ENCODE data around the gene PRDM16. TPM values are rescaled to one million over a fixed set of nuclear protein-coding genes. Genes with fewer than 3 reads are reported as not detected.

PRDM16 gene
- polyA plus RNA-seq, 1 donor from 2014 or later: not detected

- Mint-ChIP-seq H3K4me3 (no peak overlapping the region), H3K36me3 (no peaks in the 10 kb centered on the region), H3K9me3 (no peaks in the 10 kb centered on the region), H3K27ac (no peak overlapping the region), H3K4me1 (no peaks in the 10 kb centered on the region), H3K27me3 (peaks cover 23% of the 10 kb centered on the region)
Observed at GRCh38 chr1:3187415-3188149, 118.6 kb downstream of the PRDM16 start.

DNA sequence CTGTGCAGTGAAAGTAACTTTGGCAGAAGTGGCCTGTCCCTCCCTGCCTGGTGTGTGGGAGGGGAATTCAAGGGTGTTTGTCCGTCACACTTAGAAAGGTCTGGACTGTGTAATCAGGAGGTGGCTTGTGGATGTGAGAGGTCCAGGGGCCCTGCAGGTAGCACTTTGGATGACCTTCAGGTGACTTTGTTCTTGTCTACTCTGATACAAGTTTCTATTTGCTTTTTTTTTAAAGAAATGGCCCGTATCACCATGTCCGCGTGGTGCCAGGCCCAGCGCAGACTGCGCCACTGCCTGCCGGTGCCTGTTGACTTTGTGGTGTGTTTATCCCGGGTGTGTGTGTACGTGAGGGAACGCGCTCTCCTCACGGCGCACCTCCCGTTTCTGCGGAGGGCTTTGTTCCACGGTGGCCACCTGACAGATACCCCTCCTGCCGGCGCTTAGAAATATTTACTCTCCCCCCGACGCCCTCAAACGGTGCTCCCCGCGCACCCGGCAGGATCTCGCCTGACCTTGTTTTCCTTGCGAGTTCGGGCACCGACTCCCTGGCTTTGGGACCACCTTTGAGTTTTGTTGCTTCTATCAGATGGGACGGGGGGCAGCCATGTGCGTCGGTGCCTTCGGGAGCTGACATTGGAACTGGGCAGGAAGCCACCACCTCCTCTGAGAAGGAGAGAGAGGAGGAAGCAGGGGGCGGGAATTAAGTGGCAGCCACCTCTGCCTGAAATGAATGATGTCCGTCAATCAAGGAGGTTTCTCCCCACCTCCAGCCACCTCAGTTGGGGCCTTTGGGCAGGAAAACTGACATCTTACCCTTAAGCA is 119.4 kb downstream of the PRDM16 start:
- Mint-ChIP-seq H3K27me3 (peaks cover 23% of the 10 kb centered on the region), H3K9me3 (no peaks in the 10 kb centered on the region), H3K4me1 (peaks cover 0 to 2% (median 0%) of the 10 kb centered on the region in 3 donors), H3K36me3 (no peaks in the 10 kb centered on the region), H3K4me3 (no peak overlapping the region), H3K27ac (peak overlapping the region in 1 of 3 donors; percentile 83)

GRCh38 chr1:3190256-3191041 is 121.4 kb downstream of the PRDM16 start:
- H3K9me3 Mint-ChIP-seq: no peaks in the 10 kb centered on the region
- H3K36me3 Mint-ChIP-seq: no peaks in the 10 kb centered on the region
- peaks cover 18% of the 10 kb centered on the region for H3K27me3 Mint-ChIP-seq
- H3K4me1 Mint-ChIP-seq: peaks cover 0 to 2% (median 0%) of the 10 kb centered on the region in 3 donors
- H3K4me3 Mint-ChIP-seq: no peak overlapping the region
- H3K27ac Mint-ChIP-seq: no peak overlapping the region

- Mint-ChIP-seq H3K4me3 (no peak overlapping the region), H3K9me3 (no peaks in the 10 kb centered on the region), H3K4me1 (peaks cover 0 to 2% (median 0%) of the 10 kb centered on the region in 3 donors), H3K27ac (no peak overlapping the region), H3K36me3 (no peaks in the 10 kb centered on the region), H3K27me3 (peaks cover 12% of the 10 kb centered on the region)
Observed at GRCh38 chr1:3192361-3192760, 123.4 kb downstream of the PRDM16 start.

DNA sequence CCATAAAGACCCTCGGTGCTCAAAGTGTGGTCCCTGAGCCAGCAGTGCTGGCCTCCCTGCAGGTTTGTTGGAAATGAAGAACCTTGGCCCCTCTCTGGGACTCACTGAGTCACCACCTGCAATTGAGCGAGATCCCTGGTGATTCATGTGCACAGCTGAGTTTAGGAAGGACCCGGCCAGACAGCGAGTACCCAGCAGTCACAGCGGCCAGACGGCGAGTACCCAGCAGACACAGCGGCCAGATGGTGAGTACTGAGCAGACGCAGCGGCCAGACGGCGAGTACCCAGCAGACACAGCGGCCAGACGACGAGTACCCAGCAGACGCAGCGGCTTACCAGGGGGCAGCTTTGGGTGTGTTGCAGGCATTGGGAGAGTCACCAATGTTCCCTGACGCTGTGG is 123.8 kb downstream of the PRDM16 start:
- Mint-ChIP-seq H3K4me3 (no peak overlapping the region), H3K27me3 (peaks cover 10% of the 10 kb centered on the region), H3K9me3 (no peaks in the 10 kb centered on the region), H3K4me1 (peaks cover 0 to 2% (median 0%) of the 10 kb centered on the region in 3 donors), H3K36me3 (no peaks in the 10 kb centered on the region), H3K27ac (no peak overlapping the region)

GRCh38 chr1:3193811-3194210 is 124.8 kb downstream of the PRDM16 start:
- Mint-ChIP-seq H3K4me1 (peaks cover 0 to 2% (median 0%) of the 10 kb centered on the region in 3 donors), H3K27me3 (peaks cover 7% of the 10 kb centered on the region), H3K27ac (no peak overlapping the region), H3K36me3 (no peaks in the 10 kb centered on the region), H3K4me3 (no peak overlapping the region), H3K9me3 (no peaks in the 10 kb centered on the region)

DNA sequence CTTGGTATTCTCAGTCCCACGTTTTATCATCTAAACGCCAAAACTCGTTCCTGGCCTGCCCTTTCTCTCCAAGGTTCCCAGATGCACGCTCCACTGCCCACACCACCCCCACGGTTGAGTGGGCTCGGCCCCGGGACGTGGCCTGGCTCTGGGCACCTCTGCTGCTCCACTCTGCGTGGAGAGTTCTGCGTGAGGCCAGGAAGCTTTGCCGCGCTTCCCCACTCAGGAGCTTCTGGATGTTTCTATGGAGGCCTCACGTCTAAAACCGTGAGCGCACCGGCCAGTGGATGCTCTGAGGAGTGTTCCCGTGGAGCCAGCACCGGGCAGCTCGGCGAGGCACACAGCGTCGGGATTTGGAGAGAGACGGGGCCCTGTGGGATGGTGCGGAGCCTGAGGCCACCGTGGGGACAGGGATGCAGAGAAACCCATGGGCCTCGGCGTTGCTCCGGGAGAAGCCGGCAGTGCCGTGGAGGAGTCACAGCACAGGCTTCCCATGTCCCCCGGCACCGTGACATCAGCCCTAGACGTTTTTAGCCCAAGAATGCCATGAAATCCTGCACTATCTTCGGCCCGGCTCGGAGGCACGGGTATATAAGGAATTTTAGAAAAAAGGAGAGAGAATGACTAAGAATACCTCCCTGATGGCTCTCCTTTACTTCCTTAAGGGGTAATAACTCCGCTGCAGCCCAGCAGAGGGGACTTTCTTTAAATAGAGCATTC is 125.9 kb downstream of the PRDM16 start:
- Mint-ChIP-seq H3K36me3 (no peaks in the 10 kb centered on the region), H3K9me3 (no peaks in the 10 kb centered on the region), H3K27me3 (peaks cover 4% of the 10 kb centered on the region), H3K4me1 (peaks cover 0 to 2% (median 0%) of the 10 kb centered on the region in 3 donors), H3K4me3 (no peak overlapping the region), H3K27ac (peak overlapping the region in 1 of 3 donors; percentile 57)

- peaks cover 0 to 2% (median 0%) of the 10 kb centered on the region in 3 donors for H3K4me1 Mint-ChIP-seq
- H3K27ac Mint-ChIP-seq: no peak overlapping the region
- no peak overlapping the region for H3K4me3 Mint-ChIP-seq
- peaks cover 4% of the 10 kb centered on the region for H3K27me3 Mint-ChIP-seq
- H3K36me3 Mint-ChIP-seq: no peaks in the 10 kb centered on the region
- no peaks in the 10 kb centered on the region for H3K9me3 Mint-ChIP-seq
Observed at GRCh38 chr1:3195480-3195815, 126.4 kb downstream of the PRDM16 start.

- H3K27ac Mint-ChIP-seq: no peak overlapping the region
- peaks cover 4% of the 10 kb centered on the region for H3K27me3 Mint-ChIP-seq
- H3K36me3 Mint-ChIP-seq: no peaks in the 10 kb centered on the region
- H3K9me3 Mint-ChIP-seq: no peaks in the 10 kb centered on the region
- H3K4me1 Mint-ChIP-seq: peaks cover 0 to 2% (median 0%) of the 10 kb centered on the region in 3 donors
- no peak overlapping the region for H3K4me3 Mint-ChIP-seq
Observed at GRCh38 chr1:3195966-3196515, 127.0 kb downstream of the PRDM16 start.

- H3K9me3 Mint-ChIP-seq: no peaks in the 10 kb centered on the region
- H3K27me3 Mint-ChIP-seq: no peaks in the 10 kb centered on the region
- peaks cover 0 to 2% (median 0%) of the 10 kb centered on the region in 3 donors for H3K4me1 Mint-ChIP-seq
- H3K36me3 Mint-ChIP-seq: no peaks in the 10 kb centered on the region
- H3K4me3 Mint-ChIP-seq: no peak overlapping the region
- no peak overlapping the region for H3K27ac Mint-ChIP-seq
Observed at GRCh38 chr1:3196577-3197245, 127.7 kb downstream of the PRDM16 start.

- Mint-ChIP-seq H3K4me3 (no peak overlapping the region), H3K36me3 (no peaks in the 10 kb centered on the region), H3K27ac (no peak overlapping the region), H3K4me1 (peaks cover 0 to under 1% (median 0%) of the 10 kb centered on the region in 3 donors), H3K27me3 (no peaks in the 10 kb centered on the region), H3K9me3 (no peaks in the 10 kb centered on the region)
Observed at GRCh38 chr1:3197781-3198316, 128.8 kb downstream of the PRDM16 start.

GRCh38 chr1:3198371-3199271 is 129.6 kb downstream of the PRDM16 start:
- H3K27ac Mint-ChIP-seq: no peak overlapping the region
- H3K4me3 Mint-ChIP-seq: no peak overlapping the region
- no peaks in the 10 kb centered on the region for H3K4me1 Mint-ChIP-seq
- no peaks in the 10 kb centered on the region for H3K27me3 Mint-ChIP-seq
- no peaks in the 10 kb centered on the region for H3K36me3 Mint-ChIP-seq
- no peaks in the 10 kb centered on the region for H3K9me3 Mint-ChIP-seq

- no peaks in the 10 kb centered on the region for H3K36me3 Mint-ChIP-seq
- H3K9me3 Mint-ChIP-seq: no peaks in the 10 kb centered on the region
- no peaks in the 10 kb centered on the region for H3K27me3 Mint-ChIP-seq
- H3K27ac Mint-ChIP-seq: no peak overlapping the region
- H3K4me3 Mint-ChIP-seq: no peak overlapping the region
- no peaks in the 10 kb centered on the region for H3K4me1 Mint-ChIP-seq
Observed at GRCh38 chr1:3204725-3205124, 135.7 kb downstream of the PRDM16 start.

All from IgD-negative memory B cell (primary cell).